BJ (cell line): ENCODE measurements around the gene NLGN1. TPM values are rescaled to one million over a fixed set of nuclear protein-coding genes. Genes with fewer than 3 reads are reported as not detected.
A peak's percentile ranks its signal among the peaks of the same experiment; 100 is the strongest.

Source experiments
- CTCF ChIA-PET: fragments of 350-600 bp; formaldehyde crosslinking; extraction: SDS; loops from one replicate; lab custom pipeline; 2021; ENCODE audit warnings: antibody characterized with exemption, inconsistent platforms; lab: Yijun Ruan, JAX
- POLR2A ChIA-PET: fragments of 300-600 bp; sonication (Branson Sonifier 250); formaldehyde crosslinking; extraction: SDS; loops from one replicate; lab custom pipeline; 2021; ENCODE audit warnings: antibody characterized with exemption; lab: Charles Lee
- DNase-seq: peaks from one replicate; pipeline ENCODE4 v3.0.0-alpha.2; 2011; ENCODE audit warnings: low read depth
- H3K27me3 ChIP-seq: 2 replicates; pipeline ENCODE4 v1.6.0; 2011; ENCODE audit warnings: low read length; ENCODE audit not compliant: control insufficient read depth, insufficient read depth
- H3K36me3 ChIP-seq: 2 replicates; pipeline ENCODE4 v1.5.1; 2011; ENCODE audit warnings: low read length; ENCODE audit not compliant: control insufficient read depth, insufficient read depth
- H3K4me3 ChIP-seq: 2 replicates; pipeline ENCODE4 v1.5.1; 2011; ENCODE audit warnings: low read depth, mild to moderate bottlenecking, control low read depth, low read length
- polyA plus RNA-seq: library from polyadenylated mRNA; depleted of rRNA; stranded (reverse); fragments of >200 nt; gene quantifications from 2 replicates; pipeline ENCODE4 v1.2.3, GENCODE V29; 2011
- TF ChIP-seq, protein P1 (sequence below): IDR thresholded peaks from 2 replicates; pipeline ENCODE4 v1.5.1; 2011; ENCODE audit warnings: low read depth, mild to moderate bottlenecking, control low read depth, inconsistent platforms, low read length, moderate library complexity; ENCODE audit not compliant: insufficient read depth

Gene NLGN1
- polyA plus RNA-seq, 1 experiment, result 15.5 TPM

DNA sequence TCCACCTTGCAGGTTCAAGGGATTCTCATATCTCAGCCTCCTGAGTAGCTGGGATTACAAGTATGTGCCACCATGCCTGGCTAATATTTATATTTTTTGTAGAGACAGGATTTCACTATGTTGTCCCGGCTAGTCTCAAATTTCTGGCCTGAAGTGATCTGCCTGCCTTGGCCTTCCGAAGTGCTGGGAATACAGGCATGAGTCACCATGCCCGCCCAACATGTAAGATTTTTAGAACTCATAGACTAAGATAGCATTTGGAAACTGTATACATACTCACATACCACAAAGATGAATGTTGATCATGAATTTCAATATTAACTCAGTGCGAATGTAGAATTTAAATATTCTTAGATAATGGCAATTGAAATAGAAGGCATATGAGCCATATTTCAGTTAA, 718.9 kb downstream of the NLGN1 start:
- no peaks in the 10 kb centered on the region for H3K27me3 ChIP-seq
- TF ChIP-seq, protein P1, sequence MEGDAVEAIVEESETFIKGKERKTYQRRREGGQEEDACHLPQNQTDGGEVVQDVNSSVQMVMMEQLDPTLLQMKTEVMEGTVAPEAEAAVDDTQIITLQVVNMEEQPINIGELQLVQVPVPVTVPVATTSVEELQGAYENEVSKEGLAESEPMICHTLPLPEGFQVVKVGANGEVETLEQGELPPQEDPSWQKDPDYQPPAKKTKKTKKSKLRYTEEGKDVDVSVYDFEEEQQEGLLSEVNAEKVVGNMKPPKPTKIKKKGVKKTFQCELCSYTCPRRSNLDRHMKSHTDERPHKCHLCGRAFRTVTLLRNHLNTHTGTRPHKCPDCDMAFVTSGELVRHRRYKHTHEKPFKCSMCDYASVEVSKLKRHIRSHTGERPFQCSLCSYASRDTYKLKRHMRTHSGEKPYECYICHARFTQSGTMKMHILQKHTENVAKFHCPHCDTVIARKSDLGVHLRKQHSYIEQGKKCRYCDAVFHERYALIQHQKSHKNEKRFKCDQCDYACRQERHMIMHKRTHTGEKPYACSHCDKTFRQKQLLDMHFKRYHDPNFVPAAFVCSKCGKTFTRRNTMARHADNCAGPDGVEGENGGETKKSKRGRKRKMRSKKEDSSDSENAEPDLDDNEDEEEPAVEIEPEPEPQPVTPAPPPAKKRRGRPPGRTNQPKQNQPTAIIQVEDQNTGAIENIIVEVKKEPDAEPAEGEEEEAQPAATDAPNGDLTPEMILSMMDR, result no peak
- no peak overlapping the region for H3K4me3 ChIP-seq
- H3K36me3 ChIP-seq, result no peaks in the 10 kb centered on the region
- no peak for DNase-seq
- CTCF ChIA-PET, result interaction anchor here (0.6 kb wide), 1 partner anchor 540 kb away, joined by 3 read pairs; no protein-coding TSS in a partner anchor
- POLR2A ChIA-PET, result no interaction called here

GRCh38 chr3:174120997-174121396, 723.5 kb downstream of the NLGN1 start:
- ChIA-PET POLR2A (no interaction called here), CTCF (no interaction called here)
- H3K4me3 ChIP-seq, result no peak overlapping the region
- H3K36me3 ChIP-seq, result no peaks in the 10 kb centered on the region
- H3K27me3 ChIP-seq, result no peaks in the 10 kb centered on the region
- no peak for DNase-seq
- TF ChIP-seq, protein P1, result no peak

DNA sequence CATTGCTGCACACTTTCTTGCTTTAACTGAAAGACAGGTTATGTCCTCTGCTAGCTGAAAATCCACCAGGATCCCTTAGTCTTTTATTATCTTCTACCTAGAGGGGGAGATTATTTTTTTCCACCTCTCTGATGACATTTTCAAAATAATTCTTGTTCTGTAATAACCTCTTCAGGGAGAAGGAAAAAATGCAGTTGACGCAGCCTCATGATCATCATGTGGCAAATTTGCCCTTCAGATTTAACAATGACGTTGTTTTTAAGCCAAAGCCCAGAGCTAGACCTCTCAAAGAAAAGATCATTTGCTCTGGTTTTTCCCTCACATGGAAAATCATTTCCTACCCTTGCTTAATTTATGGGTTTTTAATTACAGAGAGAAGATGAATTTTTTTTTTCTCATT, 724.9 kb downstream of the NLGN1 start:
- ChIA-PET CTCF (interaction anchor here (0.6 to 1.5 kb wide), 3 partner anchors 9 to 1004 kb away, joined by 3 read pairs; no protein-coding TSS in a partner anchor), POLR2A (no interaction called here)
- Histone ChIP-seq H3K36me3 (no peaks in the 10 kb centered on the region), H3K4me3 (no peak overlapping the region), H3K27me3 (no peaks in the 10 kb centered on the region)
- no peak for DNase-seq
- TF ChIP-seq, protein P1, result no peak

GRCh38 chr3:174125267-174125824, 727.8 kb downstream of the NLGN1 start:
- DNase-seq, result no peak
- ChIA-PET POLR2A (no interaction called here), CTCF (interaction anchor here (0.6 to 1.8 kb wide), 7 partner anchors 10 to 1273 kb away, joined by 3 to 6 read pairs (median 4); no protein-coding TSS in a partner anchor)
- Histone ChIP-seq H3K27me3 (no peaks in the 10 kb centered on the region), H3K36me3 (no peaks in the 10 kb centered on the region), H3K4me3 (no peak overlapping the region)
- TF ChIP-seq, protein P1, result peak; percentile 76

DNA sequence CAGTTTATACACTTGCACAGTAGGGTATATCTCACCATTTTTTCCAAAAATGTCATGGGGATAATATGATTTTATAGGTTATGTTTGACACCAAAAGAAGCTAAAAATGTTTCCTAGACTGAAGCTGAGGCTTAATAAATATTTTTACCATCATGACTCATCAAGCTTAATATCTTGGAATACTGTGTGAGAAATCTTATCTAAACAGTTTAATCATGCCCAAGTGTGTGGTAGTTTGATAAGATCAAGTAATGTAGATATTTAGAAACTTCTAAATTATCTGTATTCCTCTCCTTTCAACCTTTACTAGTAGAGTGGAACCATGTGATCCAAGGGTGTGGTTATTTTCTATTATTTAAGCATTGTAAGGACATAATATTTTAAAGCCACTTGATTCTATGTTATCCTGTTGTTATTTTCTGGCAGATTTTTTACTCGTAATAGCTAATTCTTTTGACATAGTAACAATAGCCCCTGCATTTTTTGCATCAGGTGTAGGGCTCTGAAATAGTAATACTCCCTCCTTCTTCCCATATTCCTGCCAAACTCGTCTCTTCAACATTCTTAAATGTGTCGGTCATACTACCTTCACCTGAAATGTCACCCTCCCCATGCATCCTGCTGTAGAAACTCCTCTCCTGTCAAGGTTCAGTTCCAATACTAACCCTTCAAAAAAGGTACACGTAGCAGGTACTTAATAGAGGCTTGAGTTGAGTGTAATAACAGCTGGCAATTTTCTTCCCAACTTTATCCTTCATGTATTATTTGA, 729.6 kb downstream of the NLGN1 start:
- ChIA-PET CTCF (no interaction called here), POLR2A (no interaction called here)
- TF ChIP-seq, protein P1, result no peak
- no peaks in the 10 kb centered on the region for H3K27me3 ChIP-seq
- no peak for DNase-seq
- H3K4me3 ChIP-seq, result no peak overlapping the region
- no peaks in the 10 kb centered on the region for H3K36me3 ChIP-seq
